ENCODE results near the gene GPR157. TPM values are rescaled to one million over a fixed set of nuclear protein-coding genes. Genes with fewer than 3 reads are reported as not detected.
A peak's percentile ranks its signal among the peaks of the same experiment; 100 is the strongest.

The GPR157 gene
- total and polyA plus RNA-seq, 2 of the 13 experiments (the other 11 are each of a cell fraction or from before 2014, with no cell fraction given), result 10.1 to 19.2 TPM

GRCh38 chr1:9169601-9170137 is 40.8 kb upstream of the GPR157 start:
- Histone ChIP-seq H3K4me1 (ENCODE audit: insufficient read depth, low read length) (peaks cover 79% of the 10 kb centered on the region), H3K4me3 (replicated peaks in 1 of 3; ENCODE audit: insufficient read depth in 1 of 3, low read depth in 2 of 3, low read length in 3 of 3) (no peak overlapping the region), H3K36me3 (replicated peaks in 1 of 2; ENCODE audit: control insufficient read depth in 1 of 2, insufficient read depth in 2 of 2, low read length in 2 of 2) (peaks cover 17 to 47% of the 10 kb centered on the region in 2 experiments; a peak in 4 of 5 replicates), H4K20me1 (ENCODE audit: insufficient read depth, low read length) (peaks cover 92% of the 10 kb centered on the region), H3K79me2 (ENCODE audit: insufficient read depth, low read length) (peaks cover 95% of the 10 kb centered on the region), H3K4me2 (ENCODE audit: low read depth, low read length) (no peak overlapping the region), H3K27me3 (ENCODE audit: control insufficient read depth in 1 of 2, insufficient read depth in 2 of 2, low read length in 2 of 2) (no peaks in the 10 kb centered on the region), H2AFZ (ENCODE audit: low read length) (no peak overlapping the region), H3K27ac (ENCODE audit: extremely low read length, insufficient read depth, low read length) (no peak overlapping the region), H3K9me3 (ENCODE audit: low read length) (no peaks in the 10 kb centered on the region), H3K9ac (ENCODE audit: insufficient read depth, low read depth, low read length) (no peak overlapping the region)
- POLR2A ChIA-PET, result interaction anchor here (0.6 kb wide), 1 partner anchor 28 kb away, joined by 3 read pairs; no protein-coding TSS in a partner anchor
- TF ChIP-seq, protein P1, sequence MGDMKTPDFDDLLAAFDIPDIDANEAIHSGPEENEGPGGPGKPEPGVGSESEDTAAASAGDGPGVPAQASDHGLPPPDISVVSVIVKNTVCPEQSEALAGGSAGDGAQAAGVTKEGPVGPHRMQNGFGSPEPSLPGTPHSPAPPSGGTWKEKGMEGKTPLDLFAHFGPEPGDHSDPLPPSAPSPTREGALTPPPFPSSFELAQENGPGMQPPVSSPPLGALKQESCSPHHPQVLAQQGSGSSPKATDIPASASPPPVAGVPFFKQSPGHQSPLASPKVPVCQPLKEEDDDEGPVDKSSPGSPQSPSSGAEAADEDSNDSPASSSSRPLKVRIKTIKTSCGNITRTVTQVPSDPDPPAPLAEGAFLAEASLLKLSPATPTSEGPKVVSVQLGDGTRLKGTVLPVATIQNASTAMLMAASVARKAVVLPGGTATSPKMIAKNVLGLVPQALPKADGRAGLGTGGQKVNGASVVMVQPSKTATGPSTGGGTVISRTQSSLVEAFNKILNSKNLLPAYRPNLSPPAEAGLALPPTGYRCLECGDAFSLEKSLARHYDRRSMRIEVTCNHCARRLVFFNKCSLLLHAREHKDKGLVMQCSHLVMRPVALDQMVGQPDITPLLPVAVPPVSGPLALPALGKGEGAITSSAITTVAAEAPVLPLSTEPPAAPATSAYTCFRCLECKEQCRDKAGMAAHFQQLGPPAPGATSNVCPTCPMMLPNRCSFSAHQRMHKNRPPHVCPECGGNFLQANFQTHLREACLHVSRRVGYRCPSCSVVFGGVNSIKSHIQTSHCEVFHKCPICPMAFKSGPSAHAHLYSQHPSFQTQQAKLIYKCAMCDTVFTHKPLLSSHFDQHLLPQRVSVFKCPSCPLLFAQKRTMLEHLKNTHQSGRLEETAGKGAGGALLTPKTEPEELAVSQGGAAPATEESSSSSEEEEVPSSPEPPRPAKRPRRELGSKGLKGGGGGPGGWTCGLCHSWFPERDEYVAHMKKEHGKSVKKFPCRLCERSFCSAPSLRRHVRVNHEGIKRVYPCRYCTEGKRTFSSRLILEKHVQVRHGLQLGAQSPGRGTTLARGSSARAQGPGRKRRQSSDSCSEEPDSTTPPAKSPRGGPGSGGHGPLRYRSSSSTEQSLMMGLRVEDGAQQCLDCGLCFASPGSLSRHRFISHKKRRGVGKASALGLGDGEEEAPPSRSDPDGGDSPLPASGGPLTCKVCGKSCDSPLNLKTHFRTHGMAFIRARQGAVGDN (CRISPR knock-in tag; IDR thresholded peaks at IDR 0.05), result 0 out of 2 replicates have a peak, but pooled peaks have one; percentile 14
- TF ChIP-seq HHEX (CRISPR knock-in tag; IDR thresholded peaks at IDR 0.05), result no peak
- CTCF ChIA-PET (ENCODE audit: low intra/inter-chr PET ratio, low total read pairs), result no interaction called here
- DNase-seq (ENCODE audit: low spot score) (no peak), ATAC-seq (no peak), FAIRE-seq (no peak)
- WGBS (ENCODE audit: low lambda C conversion rate), result 94% methylated on average over 10 of the region's 10 CpGs
- intact Hi-C loops (cut with micrococcal nuclease; ENCODE audit: unreplicated experiment), result no loop called here
- no TSS peak for BruUV-seq (replicated peaks)
- in situ Hi-C loops (cut with HindIII; ENCODE audit: extremely low pct_ligation_motif_present, low pct_unique_long_range_greater_than_20kb), result no loop called here

GRCh38 chr1:9167638-9168037 is 38.7 kb upstream of the GPR157 start:
- Histone ChIP-seq H3K36me3 (replicated peaks in 1 of 2; ENCODE audit: control insufficient read depth in 1 of 2, insufficient read depth in 2 of 2, low read length in 2 of 2) (peaks cover 16 to 37% of the 10 kb centered on the region in 2 experiments; a peak in 4 of 5 replicates), H3K4me1 (ENCODE audit: insufficient read depth, low read length) (peaks cover 81% of the 10 kb centered on the region), H2AFZ (ENCODE audit: low read length) (no peak overlapping the region), H3K4me2 (ENCODE audit: low read depth, low read length) (no peak overlapping the region), H3K79me2 (ENCODE audit: insufficient read depth, low read length) (peaks cover 95% of the 10 kb centered on the region), H3K27ac (ENCODE audit: extremely low read length, insufficient read depth, low read length) (no peak overlapping the region), H3K9me3 (ENCODE audit: low read length) (no peaks in the 10 kb centered on the region), H3K27me3 (ENCODE audit: control insufficient read depth in 1 of 2, insufficient read depth in 2 of 2, low read length in 2 of 2) (no peaks in the 10 kb centered on the region), H3K9ac (ENCODE audit: insufficient read depth, low read depth, low read length) (no peak overlapping the region), H4K20me1 (ENCODE audit: insufficient read depth, low read length) (peaks cover 92% of the 10 kb centered on the region), H3K4me3 (replicated peaks in 1 of 3; ENCODE audit: insufficient read depth in 1 of 3, low read depth in 2 of 3, low read length in 3 of 3) (no peak overlapping the region)
- intact Hi-C loops (cut with micrococcal nuclease; ENCODE audit: unreplicated experiment), result no loop called here
- no TSS peak for BruUV-seq (replicated peaks)
- no peak for FAIRE-seq
- no peak for DNase-seq (ENCODE audit: low spot score)
- no peak for ATAC-seq
- ChIA-PET POLR2A (interaction anchor here (0.6 to 1.6 kb wide), 2 partner anchors 13 to 24 kb away, joined by 4 to 5 read pairs; no protein-coding TSS in a partner anchor), CTCF (ENCODE audit: low intra/inter-chr PET ratio, low total read pairs) (interaction anchor here (0.6 kb wide), 1 partner anchor 79 kb away, joined by 3 read pairs; no protein-coding TSS in a partner anchor)
- 96% methylated on average over 2 of the region's 2 CpGs for WGBS (ENCODE audit: low lambda C conversion rate)
- in situ Hi-C loops (cut with HindIII; ENCODE audit: extremely low pct_ligation_motif_present, low pct_unique_long_range_greater_than_20kb), result no loop called here
- TF ChIP-seq, protein P2, sequence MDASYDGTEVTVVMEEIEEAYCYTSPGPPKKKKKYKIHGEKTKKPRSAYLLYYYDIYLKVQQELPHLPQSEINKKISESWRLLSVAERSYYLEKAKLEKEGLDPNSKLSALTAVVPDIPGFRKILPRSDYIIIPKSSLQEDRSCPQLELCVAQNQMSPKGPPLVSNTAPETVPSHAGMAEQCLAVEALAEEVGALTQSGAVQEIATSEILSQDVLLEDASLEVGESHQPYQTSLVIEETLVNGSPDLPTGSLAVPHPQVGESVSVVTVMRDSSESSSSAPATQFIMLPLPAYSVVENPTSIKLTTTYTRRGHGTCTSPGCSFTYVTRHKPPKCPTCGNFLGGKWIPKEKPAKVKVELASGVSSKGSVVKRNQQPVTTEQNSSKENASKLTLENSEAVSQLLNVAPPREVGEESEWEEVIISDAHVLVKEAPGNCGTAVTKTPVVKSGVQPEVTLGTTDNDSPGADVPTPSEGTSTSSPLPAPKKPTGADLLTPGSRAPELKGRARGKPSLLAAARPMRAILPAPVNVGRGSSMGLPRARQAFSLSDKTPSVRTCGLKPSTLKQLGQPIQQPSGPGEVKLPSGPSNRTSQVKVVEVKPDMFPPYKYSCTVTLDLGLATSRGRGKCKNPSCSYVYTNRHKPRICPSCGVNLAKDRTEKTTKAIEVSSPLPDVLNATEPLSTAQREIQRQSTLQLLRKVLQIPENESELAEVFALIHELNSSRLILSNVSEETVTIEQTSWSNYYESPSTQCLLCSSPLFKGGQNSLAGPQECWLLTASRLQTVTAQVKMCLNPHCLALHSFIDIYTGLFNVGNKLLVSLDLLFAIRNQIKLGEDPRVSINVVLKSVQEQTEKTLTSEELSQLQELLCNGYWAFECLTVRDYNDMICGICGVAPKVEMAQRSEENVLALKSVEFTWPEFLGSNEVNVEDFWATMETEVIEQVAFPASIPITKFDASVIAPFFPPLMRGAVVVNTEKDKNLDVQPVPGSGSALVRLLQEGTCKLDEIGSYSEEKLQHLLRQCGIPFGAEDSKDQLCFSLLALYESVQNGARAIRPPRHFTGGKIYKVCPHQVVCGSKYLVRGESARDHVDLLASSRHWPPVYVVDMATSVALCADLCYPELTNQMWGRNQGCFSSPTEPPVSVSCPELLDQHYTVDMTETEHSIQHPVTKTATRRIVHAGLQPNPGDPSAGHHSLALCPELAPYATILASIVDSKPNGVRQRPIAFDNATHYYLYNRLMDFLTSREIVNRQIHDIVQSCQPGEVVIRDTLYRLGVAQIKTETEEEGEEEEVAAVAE (CRISPR knock-in tag; IDR thresholded peaks at IDR 0.05; ENCODE audit: borderline replicate concordance), result no peak
- no peak for TF ChIP-seq ARNT2 (CRISPR knock-in tag; IDR thresholded peaks at IDR 0.05; ENCODE audit: low read depth)
- TF ChIP-seq, protein P3, sequence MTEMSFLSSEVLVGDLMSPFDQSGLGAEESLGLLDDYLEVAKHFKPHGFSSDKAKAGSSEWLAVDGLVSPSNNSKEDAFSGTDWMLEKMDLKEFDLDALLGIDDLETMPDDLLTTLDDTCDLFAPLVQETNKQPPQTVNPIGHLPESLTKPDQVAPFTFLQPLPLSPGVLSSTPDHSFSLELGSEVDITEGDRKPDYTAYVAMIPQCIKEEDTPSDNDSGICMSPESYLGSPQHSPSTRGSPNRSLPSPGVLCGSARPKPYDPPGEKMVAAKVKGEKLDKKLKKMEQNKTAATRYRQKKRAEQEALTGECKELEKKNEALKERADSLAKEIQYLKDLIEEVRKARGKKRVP (CRISPR knock-in tag; IDR thresholded peaks at IDR 0.05), result no peak
- TF ChIP-seq SSRP1 (CRISPR knock-in tag; IDR thresholded peaks at IDR 0.05), result no peak
- no peak for TF ChIP-seq ZNF383 (CRISPR knock-in tag; IDR thresholded peaks at IDR 0.05; ENCODE audit: borderline replicate concordance)

All from HepG2 (cell line).